GM19239 (cell line): Measurements from ENCODE around the gene LDLRAD4.
"Not testable (repeated sequence)": the region's sequence is repeated elsewhere in the genome, so short reads cannot be mapped to it uniquely, and the experiment has no call there.

Source experiments
- DNase-seq: peaks from one replicate; pipeline ENCODE4 v3.0.0; 2011; ENCODE audit warnings: low spot score; ENCODE audit not compliant: insufficient read length
- FAIRE-seq: peaks from 2 replicates; lab custom pipeline; 2011; peaks lifted over from hg19 to GRCh38; lab: Jason Lieb, UNC

The LDLRAD4 gene

DNA sequence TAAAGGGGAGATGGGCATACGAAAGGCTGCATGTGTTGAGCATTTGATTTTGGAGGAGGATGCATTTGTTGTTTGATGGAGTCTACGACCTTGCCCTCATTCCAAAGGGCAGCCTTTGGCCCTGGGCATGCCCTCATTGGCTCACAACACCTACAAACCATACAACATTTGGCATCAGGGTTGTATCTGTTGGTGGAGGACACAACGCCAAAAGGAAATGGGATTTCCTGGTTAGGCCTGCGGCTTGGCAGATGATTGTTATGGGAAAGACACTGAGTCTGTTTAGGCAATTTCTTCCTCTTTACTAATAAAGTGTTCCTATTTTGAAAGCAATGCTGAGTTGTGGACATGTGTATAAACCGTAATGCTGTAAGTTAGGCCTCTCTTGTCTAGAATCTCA is 246.9 kb downstream of the LDLRAD4 start:
- no peak for DNase-seq
- no peak for FAIRE-seq

DNA sequence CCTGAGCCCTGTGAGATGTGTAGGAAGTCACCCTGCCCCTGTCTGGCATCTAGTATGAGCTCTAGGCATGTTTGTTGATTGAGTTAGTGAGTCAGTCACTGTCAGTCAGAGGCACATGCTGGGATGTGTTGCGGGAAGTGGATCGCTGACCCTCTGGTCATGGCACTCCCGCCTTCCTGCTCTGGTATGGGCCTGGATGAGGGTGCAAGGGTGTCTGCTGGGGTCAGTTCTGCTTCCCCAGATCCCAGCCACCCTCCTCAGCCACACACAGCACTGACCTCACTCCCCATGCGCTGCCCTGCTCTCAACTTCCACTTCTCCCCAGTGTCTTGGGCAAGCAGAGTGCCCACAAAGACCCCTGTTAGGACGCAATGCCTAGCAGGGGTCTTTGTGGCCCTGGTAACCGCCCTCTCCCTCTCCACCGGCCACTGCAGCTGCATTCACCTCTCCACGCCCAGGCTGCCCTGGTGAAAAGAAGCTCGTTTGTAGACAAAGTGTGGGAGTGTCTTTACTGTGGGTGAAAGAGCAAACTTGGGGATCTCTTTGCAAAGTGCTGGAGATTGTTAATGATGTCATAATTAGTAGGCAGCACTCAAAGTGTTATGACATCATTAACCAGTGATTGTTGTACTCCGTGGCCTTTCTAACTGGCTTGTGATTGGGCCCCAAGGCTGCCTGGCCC is 252.1 kb downstream of the LDLRAD4 start:
- DNase-seq (no peak), FAIRE-seq (no peak)

DNA sequence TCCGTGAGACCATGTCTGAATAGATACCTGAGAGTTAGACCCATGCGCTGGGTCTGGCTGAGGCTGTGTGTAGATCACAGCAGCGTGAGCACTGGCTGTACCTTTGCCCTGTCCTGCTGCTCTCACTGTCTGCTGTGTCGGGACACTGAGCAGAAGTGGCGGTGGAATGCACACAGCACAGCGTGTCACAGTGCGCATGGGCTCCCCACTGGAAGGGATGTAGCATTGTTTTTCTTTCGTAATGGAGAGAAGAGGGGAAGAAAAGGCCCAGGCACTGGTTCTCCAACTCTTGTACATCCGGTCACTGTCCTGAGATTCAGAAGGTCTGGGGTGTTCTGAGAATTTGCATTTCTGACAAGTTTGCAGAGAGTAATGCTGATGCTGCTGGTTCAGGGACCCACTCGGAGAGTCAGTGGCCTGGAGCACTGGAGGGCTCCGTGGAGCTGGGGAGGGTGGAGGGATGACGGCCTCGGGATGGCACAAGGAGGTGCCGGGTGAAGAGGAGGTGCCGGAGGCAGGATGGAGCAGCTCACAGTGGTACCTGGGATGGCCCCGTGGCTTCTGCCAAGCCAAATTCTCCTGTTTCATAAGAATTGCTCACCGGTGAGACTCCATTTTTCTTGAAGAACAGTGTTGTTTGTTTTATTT is 252.8 kb downstream of the LDLRAD4 start:
- FAIRE-seq (no peak), DNase-seq (no peak)

DNA sequence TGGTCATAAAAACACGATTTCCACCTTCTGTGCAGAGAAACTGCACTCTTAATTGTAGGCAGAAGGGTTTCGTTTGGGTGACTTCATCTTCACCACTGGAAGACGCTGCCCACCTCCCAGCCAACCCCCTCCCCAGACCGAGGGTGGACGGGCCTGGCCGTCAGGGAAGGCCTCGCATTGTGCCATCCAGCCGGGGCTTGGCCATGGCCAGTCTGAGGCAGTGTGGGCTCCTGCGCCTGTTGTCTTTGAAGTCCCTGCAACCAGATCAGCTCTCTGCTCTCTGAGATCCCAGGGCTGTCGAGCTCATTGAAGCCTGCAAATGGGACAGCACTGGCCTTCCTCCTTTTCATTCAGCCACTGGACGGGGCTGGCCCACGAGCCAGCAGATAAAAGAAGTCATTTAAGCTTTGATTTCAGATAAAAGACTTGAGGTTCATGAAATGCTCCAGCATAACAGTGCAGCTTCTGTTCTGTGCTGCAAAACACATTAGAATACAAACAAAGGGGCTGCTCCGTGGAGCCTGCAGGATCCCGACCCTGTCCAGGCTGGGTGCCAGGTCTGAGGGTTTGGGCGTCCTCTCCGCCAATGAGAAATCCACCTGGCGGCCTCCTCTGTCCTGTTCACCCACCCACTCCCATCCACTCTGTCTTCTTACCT is 253.5 kb downstream of the LDLRAD4 start:
- DNase-seq, result no peak
- FAIRE-seq, result no peak

DNA sequence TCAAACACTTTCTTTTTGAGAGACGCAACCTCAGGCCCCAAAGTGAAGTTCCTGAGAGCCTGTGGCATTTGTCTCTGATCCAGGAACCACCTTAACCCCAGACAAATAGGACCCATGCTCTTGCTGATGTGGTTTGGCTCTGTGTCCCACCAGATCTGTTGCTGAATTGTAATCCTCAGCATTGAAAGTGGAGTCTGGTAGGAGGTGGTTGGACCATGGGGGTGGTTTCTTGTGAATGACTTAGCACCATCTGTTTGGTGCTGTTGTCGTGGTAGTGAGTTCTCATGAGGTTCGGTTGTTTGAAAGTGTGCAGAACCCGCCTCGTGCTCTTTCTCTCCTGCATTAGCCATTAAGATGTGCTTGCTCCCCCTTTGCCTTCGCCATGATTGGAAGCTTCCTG is 255.2 kb downstream of the LDLRAD4 start:
- no peak for DNase-seq
- FAIRE-seq, result no peak

DNA sequence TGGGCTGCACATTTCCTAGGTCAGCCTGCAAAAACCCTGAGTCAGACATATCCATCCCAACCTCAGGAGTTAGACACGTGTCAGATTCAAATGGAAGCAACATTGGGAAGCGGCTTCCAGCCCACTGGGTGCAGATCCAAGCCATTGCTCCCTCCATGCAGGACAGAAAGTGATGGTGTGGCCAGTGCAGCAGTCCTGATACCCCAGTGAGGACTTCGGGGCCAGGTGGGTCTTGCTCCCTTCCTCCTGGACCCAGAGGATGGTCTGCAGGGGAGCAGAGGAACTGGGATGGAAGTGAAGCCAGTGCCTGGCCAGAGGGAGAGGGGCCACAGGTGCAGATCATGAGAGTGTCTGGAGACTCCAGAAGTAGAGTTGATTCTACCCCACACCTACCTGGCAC is 255.8 kb downstream of the LDLRAD4 start:
- FAIRE-seq, result no peak
- no peak for DNase-seq

DNA sequence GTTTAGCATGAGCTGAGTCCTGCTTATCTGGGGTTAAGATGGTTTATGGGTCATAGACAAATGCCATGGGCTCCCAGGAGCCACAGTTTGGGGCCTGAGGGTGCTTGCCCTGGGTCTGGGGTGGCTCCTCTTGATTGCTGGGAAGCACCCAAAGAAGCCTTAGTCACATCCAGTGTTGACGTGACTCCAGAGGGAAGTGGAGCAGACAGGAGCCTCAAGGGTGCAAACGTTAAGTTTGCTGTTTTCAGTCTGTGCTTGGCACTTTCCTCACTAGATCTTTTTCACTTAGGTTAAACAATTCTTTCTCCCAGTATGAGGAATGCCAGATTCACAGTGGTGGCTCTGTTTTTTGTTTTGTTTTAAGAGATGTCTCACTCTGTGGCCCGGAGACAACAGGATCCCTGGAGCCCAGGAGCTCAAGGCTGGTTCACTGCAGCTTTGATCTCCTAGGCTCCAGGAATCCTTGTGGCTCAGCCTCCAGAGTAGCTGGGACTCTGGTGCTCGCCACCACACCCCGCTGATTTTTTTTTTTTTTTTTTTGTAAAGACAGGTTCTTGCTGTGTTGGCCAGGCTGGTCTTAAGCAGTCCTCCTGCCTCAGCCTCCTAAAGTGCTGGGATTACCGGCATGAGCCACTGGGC is 256.5 kb downstream of the LDLRAD4 start:
- DNase-seq (no peak), FAIRE-seq (no peak)

DNA sequence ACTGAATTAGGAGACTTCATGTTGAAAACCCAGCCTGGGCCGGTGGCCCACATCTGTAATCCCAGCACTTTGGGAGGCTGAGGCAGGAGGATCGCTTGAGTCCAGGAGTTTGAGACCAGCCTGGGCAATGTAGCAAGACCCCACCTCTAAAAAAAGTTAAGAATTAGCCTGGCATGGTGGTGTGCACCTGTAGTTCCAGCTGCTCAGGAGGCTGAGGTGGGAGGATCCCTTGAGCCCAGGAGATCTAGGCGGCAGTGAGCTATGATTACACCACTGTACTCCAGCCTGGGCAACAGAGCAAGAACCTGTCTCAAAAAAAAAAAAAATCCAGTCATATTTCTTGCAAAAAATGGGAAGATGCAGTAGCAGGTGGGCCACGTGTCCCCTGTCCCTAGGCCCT is 257.8 kb downstream of the LDLRAD4 start:
- FAIRE-seq, DNase-seq: not testable (repeated sequence)

DNA sequence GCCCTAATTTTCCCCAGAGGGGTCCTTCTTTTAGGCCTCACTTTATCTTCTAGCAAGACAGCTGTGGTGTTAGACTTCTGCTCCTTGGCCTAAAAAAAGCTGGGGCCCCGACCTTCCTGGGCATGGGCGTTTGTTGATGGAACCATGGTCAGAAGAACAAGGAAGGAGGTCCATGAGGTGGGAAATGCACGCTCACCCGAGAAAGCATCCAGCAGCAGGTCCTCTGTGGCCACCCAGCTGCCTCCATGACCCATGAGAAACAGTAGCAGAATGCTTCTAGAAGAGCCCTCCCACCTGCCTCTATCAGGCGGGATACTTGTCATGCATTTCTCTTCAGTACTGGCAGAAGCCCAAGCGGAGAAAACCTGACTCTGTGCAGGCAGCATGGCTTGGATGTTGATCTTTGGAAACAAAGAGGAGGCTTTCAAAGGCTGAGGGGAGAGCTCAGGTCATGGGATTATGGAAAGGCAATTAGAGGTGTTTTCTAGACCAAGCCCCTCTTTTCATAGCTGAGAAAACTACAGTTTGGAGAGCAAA is 258.7 kb downstream of the LDLRAD4 start:
- DNase-seq (no peak), FAIRE-seq (no peak)

DNA sequence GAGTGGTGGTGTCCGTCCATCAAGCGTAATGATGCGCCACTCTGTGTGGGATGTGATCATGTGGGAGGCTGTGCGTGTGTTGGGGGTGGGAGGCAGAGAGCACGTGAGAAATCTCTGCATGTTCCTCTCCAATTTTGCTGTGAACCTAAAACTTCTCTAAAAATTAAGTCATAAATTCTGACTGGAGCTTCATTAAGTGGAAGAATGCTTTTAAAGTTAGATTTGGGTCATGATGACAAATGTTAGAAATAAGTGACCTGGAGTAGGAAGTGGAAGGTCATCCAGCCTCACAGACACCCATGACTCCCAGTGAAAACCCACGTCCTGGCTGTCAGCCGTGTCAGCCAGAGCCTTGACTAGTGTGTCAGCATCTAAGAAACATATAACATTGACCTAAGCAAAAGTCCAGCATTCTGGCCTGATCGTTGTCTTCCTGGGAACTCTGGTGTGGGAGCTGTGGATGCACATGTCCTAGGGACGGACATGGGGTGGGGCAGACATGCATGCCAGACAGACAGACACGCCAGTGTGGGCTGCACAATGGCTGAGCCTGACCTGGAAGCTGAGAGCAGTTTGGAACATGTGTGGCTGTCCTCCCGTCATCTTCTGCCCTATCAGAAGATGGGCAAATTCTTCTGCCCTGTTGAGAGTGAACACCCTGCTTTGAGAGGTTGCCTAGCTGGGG is 262.2 kb downstream of the LDLRAD4 start:
- no peak for FAIRE-seq

DNA sequence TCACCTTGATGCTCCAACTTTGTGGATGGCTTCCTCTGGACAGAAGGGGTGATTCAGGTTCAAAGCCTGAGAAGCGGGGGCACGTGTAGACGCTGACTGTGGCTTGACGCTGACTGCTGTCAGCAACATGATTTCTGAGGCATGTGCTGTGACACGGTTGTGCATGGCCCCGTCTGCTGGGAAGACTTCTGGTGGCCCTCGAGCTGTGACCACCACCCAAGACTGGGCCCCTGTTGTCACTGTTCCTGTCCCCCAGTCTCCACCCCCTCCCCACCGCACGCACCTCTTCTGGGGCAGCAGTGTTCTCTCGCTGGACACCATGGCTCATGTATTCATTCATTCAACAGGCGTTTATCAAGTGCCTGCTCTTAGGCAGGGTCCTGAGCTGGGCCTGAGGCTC is 262.8 kb downstream of the LDLRAD4 start:
- no peak for DNase-seq
- no peak for FAIRE-seq

More for the DNA sequence above, 262.2 kb downstream of the LDLRAD4 start:
- DNase-seq, result no peak

DNA sequence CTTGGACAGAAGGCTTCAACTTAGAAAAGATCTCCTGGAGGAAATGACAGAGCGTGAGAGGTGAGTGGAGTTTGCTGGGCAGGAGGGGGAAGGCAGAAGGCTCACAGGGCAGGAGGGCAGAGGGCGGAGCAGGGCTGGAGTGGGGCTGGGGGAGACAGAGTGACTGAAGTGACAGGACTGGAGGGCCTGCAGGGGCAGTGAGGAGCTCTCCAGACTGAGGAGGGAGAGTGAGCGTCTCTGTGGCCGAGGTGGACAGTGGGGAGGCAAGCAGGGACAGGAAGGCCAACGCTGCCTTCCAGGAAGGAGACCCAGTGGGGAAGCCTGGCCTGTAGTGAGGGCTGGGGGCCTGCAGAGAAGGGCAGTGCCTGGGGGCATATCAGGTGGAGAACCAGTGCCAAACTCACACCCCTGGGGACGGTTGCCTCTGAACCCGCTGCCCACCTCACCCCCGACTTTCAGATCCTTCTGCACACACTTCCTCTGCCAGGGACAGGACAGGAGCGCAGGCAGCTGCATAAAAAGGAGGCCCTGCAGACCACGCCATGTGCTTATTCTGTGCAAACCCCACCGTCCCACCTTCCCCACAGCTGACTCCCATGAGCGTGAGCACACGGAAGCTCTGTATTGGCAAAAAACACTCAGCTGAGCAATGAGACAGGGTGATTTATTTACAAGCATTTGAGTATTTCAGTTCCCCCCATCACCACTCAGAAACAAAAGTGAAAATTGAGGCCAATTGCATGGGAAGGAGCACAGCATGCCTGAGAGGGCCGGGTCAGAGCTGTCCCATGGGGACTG is 263.5 kb downstream of the LDLRAD4 start:
- DNase-seq, result peak; percentile 78
- FAIRE-seq, result peak; percentile 100

DNA sequence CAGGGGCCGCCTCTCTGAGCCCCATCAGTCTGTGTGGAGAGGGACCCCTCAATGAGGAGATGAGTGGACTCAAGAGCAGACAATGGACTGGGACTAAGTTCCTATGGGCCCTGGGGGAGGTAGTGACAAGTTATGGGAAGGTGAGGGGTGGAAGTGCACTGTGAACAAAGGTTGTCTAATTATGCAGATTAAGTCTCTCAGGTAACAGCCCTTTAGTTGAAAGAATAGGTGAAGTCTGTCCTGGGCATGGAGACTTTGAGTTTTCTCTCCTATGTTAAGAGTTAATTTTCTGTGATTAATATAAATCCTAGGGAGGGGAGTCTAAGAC is 264.0 kb downstream of the LDLRAD4 start:
- DNase-seq (no peak), FAIRE-seq (no peak)

DNA sequence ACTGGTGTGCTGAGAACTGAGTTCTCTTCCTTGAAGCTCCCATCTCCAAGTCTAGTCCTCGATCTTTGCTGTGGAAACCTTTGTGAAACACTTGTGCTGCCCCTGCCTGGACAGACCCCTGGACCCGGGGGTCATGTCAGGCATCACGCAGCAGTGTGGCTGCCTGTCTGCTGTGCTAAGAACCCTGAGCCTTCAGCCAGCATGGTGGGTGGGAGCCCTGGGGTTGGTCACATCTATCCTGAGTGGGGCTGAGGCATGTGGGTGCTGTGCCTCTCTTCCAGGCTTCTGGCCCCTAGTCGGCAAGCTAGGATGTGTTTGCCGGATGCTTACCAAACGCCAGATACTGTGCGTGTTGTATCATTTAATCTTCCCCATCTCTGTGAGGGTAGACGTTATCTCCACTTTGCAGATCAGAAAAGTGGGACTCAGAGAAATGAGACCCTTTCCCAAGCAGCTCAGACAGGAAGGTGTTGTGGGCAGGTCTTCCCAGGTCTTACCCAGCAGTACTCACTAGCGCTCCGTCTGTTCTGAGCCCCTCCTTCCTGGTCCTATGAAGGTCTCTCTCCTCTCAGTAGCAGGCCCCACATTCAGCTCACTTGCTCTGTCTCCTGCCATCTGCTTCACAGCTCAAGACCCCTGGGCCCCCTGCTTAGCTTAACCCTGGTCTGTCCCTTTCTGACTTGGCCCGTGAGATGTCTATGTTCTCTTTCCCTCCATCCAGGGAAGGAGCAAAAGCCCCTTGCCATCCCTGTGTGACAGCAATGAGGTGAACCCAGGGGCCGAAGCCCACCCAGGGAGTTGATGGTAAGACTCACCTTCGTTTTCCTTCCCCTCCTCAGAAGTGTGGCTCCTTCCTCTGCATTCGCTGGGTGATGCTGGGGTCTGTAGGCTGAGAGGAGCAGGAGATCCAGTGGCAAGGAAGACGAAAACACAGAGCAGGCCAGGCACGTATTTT is 265.0 kb downstream of the LDLRAD4 start:
- FAIRE-seq (no peak), DNase-seq (no peak)

DNA sequence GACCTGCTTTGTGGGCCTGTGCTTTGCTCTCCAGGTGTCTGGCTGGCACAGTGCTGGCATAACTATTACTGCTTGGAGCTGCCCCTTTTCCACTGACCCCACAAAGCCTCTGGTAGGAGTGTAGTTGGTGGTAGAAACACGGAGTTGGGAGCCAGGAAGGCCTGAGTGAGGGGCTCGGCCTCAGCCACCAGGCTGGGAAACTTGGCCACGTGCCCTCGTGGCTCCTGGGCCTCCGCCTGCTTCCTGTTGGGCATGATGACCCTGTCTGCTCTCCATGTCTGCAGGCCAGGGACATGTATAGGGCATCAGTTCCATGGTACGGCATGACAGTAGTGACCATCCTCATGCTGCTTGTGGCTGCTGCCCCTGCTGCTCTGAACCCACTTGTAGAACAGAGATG is 266.6 kb downstream of the LDLRAD4 start:
- FAIRE-seq, result no peak

DNA sequence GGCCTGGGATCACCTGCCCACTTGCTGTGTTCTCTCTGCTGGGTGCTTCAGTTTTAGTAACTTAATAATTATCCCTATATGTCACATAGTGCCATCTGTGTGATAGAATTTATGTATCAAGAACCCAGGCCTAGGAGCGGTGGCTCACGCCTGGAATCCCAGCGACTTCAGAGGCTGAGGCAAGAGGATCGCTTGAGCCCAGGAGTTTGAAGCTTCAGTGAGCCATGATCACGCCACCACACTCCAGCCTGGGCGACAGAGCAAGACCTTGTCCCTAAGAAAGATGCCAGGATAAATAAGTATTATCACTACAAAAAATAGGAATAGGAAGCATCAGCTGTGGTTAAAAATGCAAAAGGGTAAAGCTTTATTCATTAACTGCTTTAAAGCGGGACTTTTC is 267.0 kb downstream of the LDLRAD4 start:
- FAIRE-seq (no peak), DNase-seq (no peak)

More for the DNA sequence above, 266.6 kb downstream of the LDLRAD4 start:
- DNase-seq, result no peak

DNA sequence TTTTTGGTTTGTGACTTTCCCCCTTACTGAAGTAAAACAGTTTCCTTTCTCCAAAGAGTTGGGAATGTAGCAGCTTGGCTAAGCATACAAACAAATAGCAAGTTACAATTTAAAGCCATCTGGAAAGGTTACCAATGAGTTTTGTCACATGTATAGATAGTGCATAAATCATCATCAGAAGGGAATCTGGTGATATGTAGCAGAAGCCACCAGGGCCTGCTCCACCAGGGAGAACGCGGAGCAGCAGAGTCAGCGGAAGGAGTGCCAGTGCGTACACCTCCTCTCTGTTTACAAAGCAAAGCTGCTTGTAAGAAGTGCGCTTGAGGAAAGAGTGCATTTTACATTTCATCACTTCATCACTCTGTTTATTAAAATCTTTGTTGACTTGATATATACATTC is 267.7 kb downstream of the LDLRAD4 start:
- DNase-seq (no peak), FAIRE-seq (no peak)

DNA sequence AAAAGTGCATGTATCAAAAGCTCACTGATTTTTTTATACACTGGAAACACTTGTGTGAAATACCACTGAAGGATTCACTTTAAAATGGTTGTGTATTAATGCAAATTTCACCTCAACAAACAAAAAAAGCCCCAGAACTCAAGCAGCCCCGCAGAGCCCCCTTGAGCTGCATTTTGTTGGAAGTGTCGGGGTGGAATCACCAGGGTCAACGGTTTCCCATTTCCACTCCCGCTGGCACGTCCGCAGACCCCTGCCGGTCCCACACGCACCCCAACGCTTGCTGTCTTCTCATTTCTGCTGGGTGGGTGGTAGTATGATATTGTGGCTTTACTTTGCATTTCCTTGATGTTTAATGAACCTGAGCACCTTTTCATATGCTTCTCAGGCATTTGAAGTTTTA is 268.1 kb downstream of the LDLRAD4 start:
- DNase-seq, result no peak
- FAIRE-seq, result no peak

DNA sequence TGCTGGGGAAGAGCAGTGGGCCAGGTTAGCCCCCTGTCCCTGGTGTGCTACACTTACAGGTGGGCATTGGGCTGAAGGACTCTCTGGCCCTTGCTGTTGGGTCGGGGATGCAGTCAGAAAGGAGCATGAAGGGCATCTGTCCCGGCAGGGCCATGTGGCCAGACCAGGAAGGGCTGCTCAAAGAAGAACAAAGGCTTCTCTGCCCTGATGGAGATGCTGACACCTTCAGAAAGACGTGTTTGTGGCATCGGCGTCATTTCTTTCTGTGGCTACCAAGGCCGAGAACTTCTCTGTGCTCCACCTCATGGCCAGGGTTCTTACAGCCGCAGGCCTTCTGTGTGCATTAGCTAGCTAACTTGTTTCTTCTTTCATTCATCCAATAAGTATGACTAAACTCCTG is 268.7 kb downstream of the LDLRAD4 start:
- FAIRE-seq (no peak), DNase-seq (no peak)
